Gastroesophageal sphincter (tissue), 3 donors: ENCODE measurements around the gene ANKRD13C.

ENCODE experiments used
- CTCF ChIP-seq, 4 experiments: fragments of 200-600 bp in 2 of 4; fragments of 450-650 bp in 2 of 4; sonication (generic) in 1 of 4; IDR thresholded peaks; one replicate each; pipeline ENCODE4 v1.5.1; 2017 to 2019; ENCODE audit warnings: antibody characterized with exemption in 4 of 4, mild to moderate bottlenecking in 2 of 4, moderate library complexity in 2 of 4
- EP300 ChIP-seq: sonication (generic); formaldehyde crosslinking; IDR thresholded peaks from one replicate; pipeline ENCODE4 v1.6.1; 2017; ENCODE audit warnings: antibody characterized with exemption, mild to moderate bottlenecking
- POLR2A ChIP-seq, 2 donors: fragments of 450-650 bp; IDR thresholded peaks; one replicate each; pipeline ENCODE4 v1.6.1; 2017; ENCODE audit warnings: antibody characterized with exemption in 2 of 2, mild to moderate bottlenecking in 2 of 2, moderate library complexity in 1 of 2

DNA sequence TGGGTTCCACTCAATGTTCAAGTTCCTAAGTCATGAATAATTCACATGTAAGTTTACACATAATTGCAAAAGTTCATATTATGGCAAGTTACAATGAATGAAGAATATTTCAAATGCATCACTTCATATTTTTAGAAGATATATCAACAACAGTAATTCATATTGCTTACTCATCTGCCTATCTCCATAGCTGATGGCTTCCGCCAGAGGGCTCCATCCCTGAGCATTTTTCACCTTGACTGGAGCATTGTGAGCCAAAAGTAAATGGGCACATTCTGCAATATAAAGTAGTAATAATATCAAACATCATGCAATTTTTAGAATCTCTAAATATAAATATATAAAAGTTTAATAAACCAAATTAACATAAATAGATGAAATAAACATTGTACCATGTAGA, 29.8 kb downstream of the ANKRD13C start:
- TF ChIP-seq CTCF (IDR thresholded peaks at IDR 0.05) = no peak
- TF ChIP-seq POLR2A (IDR thresholded peaks at IDR 0.05) = no peak
- no peak for TF ChIP-seq EP300
